HG03066 (cell line): ENCODE measurements around the gene DPP10.

ENCODE experiments used
- ATAC-seq: cut with Tn5 transposase; IDR thresholded peaks from one replicate; pipeline ENCODE4 v1.9.1; 2021; ENCODE audit warnings: low read depth; ENCODE audit not compliant: unreplicated experiment

The DPP10 gene

GRCh38 chr2:115606350-115606749 is 1163.9 kb downstream of the DPP10 start:
- ATAC-seq = no peak

GRCh38 chr2:115609978-115610377 is 1167.5 kb downstream of the DPP10 start:
- ATAC-seq = no peak

GRCh38 chr2:115610888-115611287 is 1168.4 kb downstream of the DPP10 start:
- ATAC-seq = no peak

GRCh38 chr2:115624332-115624731 is 1181.9 kb downstream of the DPP10 start:
- ATAC-seq = no peak

GRCh38 chr2:115634578-115634977 is 1192.1 kb downstream of the DPP10 start:
- ATAC-seq = no peak

GRCh38 chr2:115635430-115635829 is 1193.0 kb downstream of the DPP10 start:
- no peak for ATAC-seq

GRCh38 chr2:115649731-115650130 is 1207.3 kb downstream of the DPP10 start:
- ATAC-seq = no peak

GRCh38 chr2:115650827-115651226 is 1208.4 kb downstream of the DPP10 start:
- ATAC-seq = no peak

GRCh38 chr2:115652652-115653051 is 1210.2 kb downstream of the DPP10 start:
- ATAC-seq = no peak

GRCh38 chr2:115654362-115654761 is 1211.9 kb downstream of the DPP10 start:
- ATAC-seq = no peak

- no peak for ATAC-seq
These were observed 1235.7 kb downstream of the DPP10 start for GRCh38 chr2:115678129-115678528.

- no peak for ATAC-seq
These were observed 1241.9 kb downstream of the DPP10 start for GRCh38 chr2:115684345-115684744.

- ATAC-seq = no peak
These were observed 1249.0 kb downstream of the DPP10 start for GRCh38 chr2:115691409-115691808.

- ATAC-seq = no peak
These were observed 1252.2 kb downstream of the DPP10 start for GRCh38 chr2:115694651-115695050.

- no peak for ATAC-seq
These were observed 1290.8 kb downstream of the DPP10 start for GRCh38 chr2:115733190-115733775.

- ATAC-seq = no peak
These were observed 1295.7 kb downstream of the DPP10 start for GRCh38 chr2:115738111-115738510.

- no peak for ATAC-seq
These were observed 1297.1 kb downstream of the DPP10 start for GRCh38 chr2:115739574-115739973.

- ATAC-seq = no peak
These were observed 1303.7 kb downstream of the DPP10 start for GRCh38 chr2:115746151-115746550.

GRCh38 chr2:115757286-115757685 is 1314.8 kb downstream of the DPP10 start:
- no peak for ATAC-seq

GRCh38 chr2:115763601-115764000 is 1321.2 kb downstream of the DPP10 start:
- ATAC-seq = no peak

GRCh38 chr2:115771516-115771915 is 1329.1 kb downstream of the DPP10 start:
- ATAC-seq = no peak

- ATAC-seq = no peak
These were observed 1331.9 kb downstream of the DPP10 start for GRCh38 chr2:115774361-115774760.

- no peak for ATAC-seq
These were observed 1336.7 kb downstream of the DPP10 start for GRCh38 chr2:115779085-115779632.
